IPS-NIHi7 (cell line): Measurements from ENCODE around the gene UGP2.
"Not testable (repeated sequence)": the region's sequence is repeated elsewhere in the genome, so short reads cannot be mapped to it uniquely, and the experiment has no call there.

Experiments
- DNase-seq: peaks from one replicate; pipeline ENCODE4 v3.0.0; 2012; ENCODE audit warnings: mixed read lengths; ENCODE audit errors: extremely low spot score

The UGP2 gene

DNA sequence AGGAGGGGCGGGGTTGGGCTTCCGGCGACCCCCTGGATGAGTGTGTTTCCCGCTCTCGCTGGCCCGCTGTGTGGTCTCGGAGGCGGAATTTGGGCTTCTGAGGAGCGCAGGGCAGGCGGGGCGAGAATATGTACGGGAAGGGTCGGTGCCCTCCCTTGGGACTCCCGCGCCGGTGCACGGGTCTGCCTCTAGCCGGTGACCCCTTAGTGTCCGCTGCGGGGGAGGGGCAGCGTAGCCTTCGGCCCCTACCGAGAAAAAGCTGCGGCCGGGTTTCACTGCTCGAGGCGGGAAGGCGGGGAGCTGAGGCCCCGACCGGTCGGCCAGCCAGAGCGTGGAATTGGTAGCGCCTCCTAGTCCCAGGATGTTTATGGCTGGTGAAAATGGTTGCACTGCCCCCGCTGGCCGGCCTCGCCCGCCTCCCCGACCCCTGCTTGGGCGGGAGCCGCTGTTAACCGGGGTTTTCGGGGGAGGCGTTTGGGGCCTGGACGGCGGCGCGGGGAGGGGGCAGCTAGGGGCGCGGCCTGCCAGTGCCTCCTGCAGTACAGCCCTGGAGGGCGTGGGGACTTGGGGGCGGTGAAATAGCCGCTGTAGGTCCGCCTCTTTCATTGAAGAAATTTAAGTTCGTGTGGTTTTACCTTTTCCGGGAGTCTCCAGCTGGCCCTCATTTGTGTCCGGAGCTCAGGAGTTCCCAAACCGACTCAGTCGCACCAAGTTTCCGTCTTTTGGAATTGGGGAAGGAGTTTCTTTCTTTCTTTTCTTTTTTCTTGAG, at the start of gene UGP2:
UGP2 (plus strand) TSS at position 643 of the 769 bp plus-strand sequence. CDS start 290 bp downstream, outside the sequence.
- DNase-seq: peak; percentile 84

DNA sequence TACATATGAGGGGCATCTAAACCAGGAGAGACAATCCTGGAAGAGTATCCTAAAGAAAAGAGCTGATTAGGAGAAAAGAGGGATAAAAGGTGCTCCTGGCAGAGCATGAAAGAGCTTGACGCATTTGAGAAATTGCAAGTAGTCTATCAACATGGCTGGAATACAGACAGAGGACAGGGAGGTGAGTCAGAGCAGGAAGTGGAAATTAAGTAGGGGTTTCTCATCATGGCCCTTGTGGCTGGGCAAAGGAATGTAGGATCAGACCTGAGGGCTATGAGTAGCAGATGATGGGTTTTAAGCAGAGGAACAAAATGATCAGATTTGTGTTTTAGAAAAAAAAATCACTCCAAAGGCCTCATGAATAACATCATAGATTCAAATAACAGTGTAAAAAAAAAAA, 49.2 kb upstream of the UGP2 start:
- DNase-seq: no peak

DNA sequence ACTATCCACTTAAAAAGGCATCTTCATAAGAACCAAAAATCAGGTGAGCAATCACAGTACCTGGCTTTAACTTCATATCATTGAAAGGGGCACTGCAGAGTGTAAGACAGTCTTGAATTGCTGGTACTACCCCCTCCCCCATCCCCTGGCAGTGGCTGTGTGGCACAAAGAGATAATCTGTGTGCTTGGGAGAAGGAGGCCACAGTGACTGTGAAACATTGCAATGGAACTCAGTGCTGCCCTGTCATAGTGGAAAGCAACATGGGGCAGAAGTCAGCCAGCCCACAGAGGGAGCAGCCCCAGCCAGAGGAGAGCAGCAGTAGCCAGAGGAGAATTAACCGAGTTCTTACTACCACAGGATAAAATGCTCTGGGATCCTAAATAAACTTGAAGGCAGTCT, 45.3 kb upstream of the UGP2 start:
- no peak for DNase-seq

DNA sequence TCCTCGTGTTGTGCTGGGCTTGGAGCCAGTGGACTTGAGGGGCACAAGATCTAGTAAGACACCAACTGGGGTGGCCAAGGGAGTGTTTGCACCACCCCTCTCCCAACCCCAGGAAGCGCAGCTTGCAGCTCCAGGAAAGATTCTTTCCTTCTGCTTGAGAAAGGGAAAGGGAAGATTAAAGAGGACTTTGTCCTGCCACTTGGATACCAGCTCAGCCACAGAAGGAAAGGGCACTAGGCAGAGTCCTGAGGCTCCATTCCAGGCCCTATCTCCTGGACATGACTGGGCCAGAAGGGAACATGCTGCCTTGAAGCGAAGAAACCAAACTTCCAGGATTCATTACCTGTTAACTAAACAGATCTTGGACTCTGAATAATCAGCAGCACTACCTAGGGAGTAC, 44.9 kb upstream of the UGP2 start:
- no peak for DNase-seq

GRCh38 chr2:63801455-63801854, 40.2 kb upstream of the UGP2 start:
- DNase-seq: no peak

GRCh38 chr2:63805412-63805811, 36.3 kb upstream of the UGP2 start:
- no peak for DNase-seq

DNA sequence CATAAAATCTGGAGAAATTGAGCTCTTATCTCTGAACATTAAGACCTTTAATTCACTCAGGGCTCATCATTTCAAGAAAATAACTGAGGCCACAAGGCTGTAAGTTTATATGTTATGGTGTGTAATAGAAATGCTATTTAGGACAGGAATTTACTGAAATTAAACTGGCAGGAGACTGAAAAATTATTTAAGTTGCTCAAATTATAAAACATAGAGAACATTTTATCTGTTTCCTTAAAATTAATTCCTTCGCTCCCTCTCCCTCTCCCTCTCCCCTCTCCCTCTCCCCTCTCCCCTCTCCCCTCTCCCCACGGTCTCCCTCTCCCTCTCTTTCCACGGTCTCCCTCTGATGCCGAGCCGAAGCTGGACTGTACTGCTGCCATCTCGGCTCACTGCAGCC, 33.7 kb upstream of the UGP2 start:
- DNase-seq: not testable (repeated sequence)

GRCh38 chr2:63808911-63809310, 32.8 kb upstream of the UGP2 start:
- DNase-seq: not testable (repeated sequence)

DNA sequence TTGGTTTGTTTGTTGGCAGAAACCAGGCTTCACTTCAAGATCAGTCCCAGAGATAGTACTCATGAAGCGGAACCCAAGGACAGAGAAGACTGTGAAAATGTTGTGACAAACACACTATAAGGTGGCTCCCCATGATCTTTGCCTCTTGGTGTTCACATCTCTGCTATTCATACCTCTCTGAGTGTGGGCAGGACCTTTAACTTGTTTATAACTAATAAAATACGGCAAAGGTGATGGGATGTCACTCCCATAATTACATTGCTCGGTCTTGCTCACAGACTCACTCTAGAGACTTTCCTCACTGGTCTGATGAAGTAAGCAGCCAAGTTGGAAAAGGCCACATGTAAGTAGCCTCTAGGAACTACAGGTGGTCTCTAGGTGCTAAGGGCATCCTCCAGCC, 30.6 kb upstream of the UGP2 start:
- no peak for DNase-seq

- DNase-seq: not testable (repeated sequence)
These were observed 29.8 kb upstream of the UGP2 start for GRCh38 chr2:63811870-63812269.

DNA sequence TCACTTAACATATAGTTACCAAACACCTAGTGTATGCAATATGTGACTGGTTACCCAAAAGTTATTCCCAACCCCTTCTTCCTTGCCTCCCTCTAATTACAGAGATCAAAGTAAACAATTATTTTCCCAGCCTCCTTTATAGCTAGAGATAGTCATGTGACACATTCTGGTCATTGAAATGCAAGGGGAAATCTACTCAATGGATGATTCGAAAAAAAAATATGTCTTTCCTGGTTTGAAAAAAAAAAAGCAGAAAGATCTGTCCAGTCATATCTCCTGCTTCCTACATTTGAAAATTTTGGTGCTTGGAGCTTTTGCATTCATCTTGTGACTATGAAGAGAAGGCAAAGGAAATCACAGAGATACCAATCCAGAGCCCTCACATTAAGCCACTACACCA, 27.6 kb upstream of the UGP2 start:
- no peak for DNase-seq

DNA sequence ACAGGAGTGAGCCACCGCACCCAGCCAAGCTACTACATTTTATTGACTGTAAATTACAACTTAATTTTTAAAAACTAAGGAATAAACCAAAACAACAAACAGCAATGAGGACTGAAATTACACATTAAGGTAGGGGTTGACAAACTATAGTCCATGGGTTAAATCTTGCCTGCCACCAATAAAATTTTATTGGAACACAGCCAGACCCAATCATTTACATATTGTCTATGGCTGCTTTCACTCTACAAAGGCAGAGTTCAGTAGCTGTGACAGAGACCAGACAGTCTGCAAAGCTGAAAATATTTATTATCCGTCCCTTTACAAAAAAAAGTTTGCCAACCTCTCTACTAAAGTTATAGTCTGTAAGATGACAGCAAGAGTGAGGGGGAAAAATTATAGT, 24.3 kb upstream of the UGP2 start:
- no peak for DNase-seq

GRCh38 chr2:63818271-63818670, 23.4 kb upstream of the UGP2 start:
- no peak for DNase-seq

- DNase-seq: no peak
These were observed 22.4 kb upstream of the UGP2 start for GRCh38 chr2:63819256-63819655.

- no peak for DNase-seq
These were observed 21.7 kb upstream of the UGP2 start for GRCh38 chr2:63819765-63820717.

DNA sequence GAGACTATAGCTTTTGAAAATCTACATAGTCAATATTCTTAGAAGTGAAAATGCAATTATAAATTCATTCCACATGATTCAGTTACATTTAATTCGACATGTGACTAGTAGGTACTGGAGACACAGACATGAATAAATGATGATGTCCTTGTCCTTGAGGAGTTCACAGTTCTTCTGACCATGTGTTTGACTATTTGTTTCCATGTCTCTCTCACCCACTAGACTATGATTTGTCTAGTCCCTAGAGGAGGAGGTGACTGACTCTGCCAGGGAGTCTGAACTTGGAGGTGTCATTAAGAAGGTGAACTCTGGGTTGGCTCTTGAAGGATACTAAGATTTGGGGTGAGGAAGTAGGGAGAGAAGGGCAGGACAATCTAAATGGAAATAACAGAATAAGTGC, 20.7 kb upstream of the UGP2 start:
- DNase-seq: no peak

DNA sequence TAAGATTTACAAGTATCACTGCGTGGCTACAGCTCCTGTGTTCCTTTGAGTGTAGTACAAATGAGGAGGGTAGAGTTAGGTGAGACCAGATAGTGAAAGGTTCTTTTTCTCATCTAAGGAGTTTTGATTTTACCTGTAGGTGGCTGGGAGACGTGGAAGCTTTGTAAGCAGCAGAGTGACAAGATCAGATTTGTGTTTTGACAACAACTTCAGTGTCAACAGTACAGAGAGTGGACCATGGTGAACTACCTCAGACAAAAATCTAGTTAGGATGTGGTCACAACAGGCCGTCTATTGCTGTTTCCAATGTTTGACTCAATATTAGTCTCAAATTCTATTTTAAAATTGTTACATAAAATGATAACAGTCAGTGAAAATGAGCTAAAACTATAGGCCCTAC, 20.3 kb upstream of the UGP2 start:
- DNase-seq: no peak

DNA sequence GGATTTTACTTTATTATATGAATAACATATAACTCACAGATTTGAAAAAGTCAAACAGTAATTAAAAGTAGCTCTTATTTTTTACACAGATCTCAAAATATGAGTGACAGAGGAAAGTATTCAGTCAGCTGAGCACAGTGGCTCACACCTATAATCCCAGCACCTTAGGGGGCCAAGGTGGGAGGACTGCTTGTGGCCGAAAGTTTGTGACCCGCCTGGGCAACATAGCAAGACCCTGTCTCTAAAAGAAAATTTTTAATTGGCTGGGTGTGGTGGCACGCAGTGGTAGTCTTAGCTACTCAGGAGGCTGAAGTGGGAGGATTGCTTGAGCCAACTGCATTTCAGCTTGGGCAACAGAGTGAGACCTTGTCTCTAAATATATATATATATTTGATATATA, 19.2 kb upstream of the UGP2 start:
- DNase-seq: no peak

DNA sequence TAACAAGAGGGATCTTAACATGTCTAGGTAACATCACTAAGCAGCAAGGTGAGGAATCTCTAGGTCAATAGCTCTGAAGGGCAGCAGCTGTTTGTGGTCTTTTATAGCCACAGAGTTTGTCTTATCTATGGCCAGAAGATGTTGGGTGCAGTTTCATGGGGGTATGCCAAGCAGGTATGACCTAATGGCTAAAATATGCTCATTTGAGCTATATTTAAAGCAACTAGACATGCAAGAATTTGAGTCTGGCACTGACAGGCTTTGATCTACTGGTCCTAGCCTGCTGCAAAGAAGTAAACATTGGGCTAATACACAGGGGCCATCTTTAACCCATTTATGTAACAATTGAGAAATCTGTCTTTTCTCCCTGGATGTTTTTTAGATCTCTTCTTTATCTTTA, 13.9 kb upstream of the UGP2 start:
- peak; percentile 17 for DNase-seq

DNA sequence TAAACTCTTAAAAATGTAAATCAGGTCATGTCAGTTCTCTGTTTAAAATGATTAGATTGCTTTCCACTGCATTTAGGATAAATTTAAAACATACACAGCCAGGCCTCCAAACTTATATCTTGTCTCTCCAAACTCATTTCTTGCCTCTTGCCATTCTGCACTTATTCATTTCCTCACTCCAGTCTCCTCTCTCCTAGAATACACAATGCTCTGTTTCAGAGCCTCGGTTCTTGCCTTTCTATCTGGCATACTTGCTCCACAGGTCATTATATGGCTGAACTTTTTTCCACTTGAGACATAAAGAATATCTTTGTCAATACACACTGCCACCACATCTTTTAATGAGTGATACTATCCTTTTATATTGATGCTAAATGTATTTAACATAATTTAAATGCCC, 10.5 kb upstream of the UGP2 start:
- no peak for DNase-seq

DNA sequence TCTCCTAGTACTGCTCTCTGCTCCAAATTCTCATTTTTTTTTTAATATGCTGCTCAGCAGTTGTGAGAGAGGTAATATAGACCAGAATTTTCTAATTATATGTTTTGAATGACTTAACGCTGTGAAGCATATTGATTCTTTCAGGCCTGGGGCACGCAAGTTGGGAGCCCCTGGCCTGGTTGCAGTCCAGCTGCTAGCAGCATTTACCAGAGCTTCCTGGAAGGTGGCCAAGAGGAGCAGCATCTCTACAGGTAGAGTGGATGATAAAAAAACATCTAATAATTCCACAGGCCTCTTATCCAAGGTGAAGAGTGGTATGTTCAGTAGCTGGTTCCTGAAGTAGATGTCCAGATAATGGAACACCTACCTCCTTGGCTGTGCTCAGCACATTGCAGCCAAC, 7.3 kb upstream of the UGP2 start:
- no peak for DNase-seq

GRCh38 chr2:63837036-63837594, 4.6 kb upstream of the UGP2 start:
- no peak for DNase-seq
